Caco-2 (cell line): Measurements from ENCODE around the gene CDH11. TPM values are rescaled to one million over a fixed set of nuclear protein-coding genes. Genes with fewer than 3 reads are reported as not detected.

Experiments
- BruUV-seq: library from RNA; stranded (reverse); fragments of 400-500 nt; replicated peaks from 2 replicates; lab custom pipeline; 2021; lab: Mats Ljungman, UMichigan
- CTCF ChIA-PET: fragments of 300-600 bp; sonication (Branson Sonifier 250); formaldehyde crosslinking; loops from one replicate; lab custom pipeline; 2022; ENCODE audit warnings: antibody characterized with exemption; lab: Charles Lee
- POLR2A ChIA-PET: fragments of 300-600 bp; sonication (Branson Sonifier 250); formaldehyde crosslinking; loops from one replicate; lab custom pipeline; 2022; ENCODE audit warnings: antibody characterized with exemption; lab: Charles Lee
- DNase-seq, 2 experiments: peaks; one replicate each; pipeline versions ENCODE4 v3.0.0 to v3.0.0-alpha.2; 2020 to 2022
- H3K27me3 ChIP-seq: replicated peaks from 2 replicates; pipeline ENCODE4 v1.6.0; 2011; ENCODE audit warnings: low read length; ENCODE audit not compliant: control insufficient read depth, insufficient read depth
- H3K36me3 ChIP-seq: 2 replicates; pipeline ENCODE4 v1.5.1; 2011; ENCODE audit warnings: low read length; ENCODE audit not compliant: control insufficient read depth, insufficient read depth
- H3K4me1 ChIP-seq: fragments of 250-450 bp; sonication (Bioruptor Pico); 2 replicates; pipeline ENCODE4 v1.5.1; 2020; ENCODE audit warnings: mild to moderate bottlenecking
- H3K4me3 ChIP-seq: 2 replicates; pipeline ENCODE4 v1.5.1; 2011; ENCODE audit warnings: low read depth, mild to moderate bottlenecking, control low read depth, low read length
- H3K9me3 ChIP-seq: fragments of 250-450 bp; sonication (Bioruptor Pico); 2 replicates; pipeline ENCODE4 v1.5.1; 2020; ENCODE audit warnings: mild to moderate bottlenecking, moderate library complexity
- H3K27ac Mint-ChIP-seq: one replicate; pipeline ENCODE4 v1.8.0; 2022; ENCODE audit warnings: mixed read lengths; ENCODE audit not compliant: unreplicated experiment
- H3K27me3 Mint-ChIP-seq: one replicate; pipeline ENCODE4 v1.8.0; 2022; ENCODE audit warnings: mixed read lengths; ENCODE audit not compliant: insufficient read depth, unreplicated experiment
- H3K36me3 Mint-ChIP-seq: one replicate; pipeline ENCODE4 v1.8.0; 2022; ENCODE audit warnings: mild to moderate bottlenecking, mixed read lengths; ENCODE audit not compliant: insufficient read depth, unreplicated experiment
- H3K4me1 Mint-ChIP-seq: one replicate; pipeline ENCODE4 v1.8.0; 2022; ENCODE audit warnings: low read depth, mixed read lengths; ENCODE audit not compliant: unreplicated experiment
- H3K4me3 Mint-ChIP-seq: one replicate; pipeline ENCODE4 v1.8.0; 2022; ENCODE audit warnings: mild to moderate bottlenecking, moderate library complexity, mixed read lengths; ENCODE audit not compliant: unreplicated experiment
- H3K9me3 Mint-ChIP-seq: one replicate; pipeline ENCODE4 v1.8.0; 2022; ENCODE audit warnings: mixed read lengths; ENCODE audit not compliant: unreplicated experiment
- intact Hi-C: fragments of 100-400 bp; cut with micrococcal nuclease; formaldehyde crosslinking; loops from one replicate; pipeline ENCODE4 v1.10.0; 2022; ENCODE audit not compliant: unreplicated experiment
- total RNA-seq: library from RNA; stranded (reverse); gene quantifications from 2 replicates; pipeline ENCODE4 v1.2.3, GENCODE V29; 2022
- TF ChIP-seq, protein P1 (sequence below), 2 experiments: fragments of 200-600 bp in 1 of 2; IDR thresholded peaks; 1 replicate in 1 of 2; 2 replicates in 1 of 2; pipeline versions ENCODE4 v1.5.1 to v1.8.0; 2011 to 2022; ENCODE audit warnings: antibody characterized with exemption in 1 of 2, control low read depth in 1 of 2, inconsistent platforms in 1 of 2, low read depth in 1 of 2, low read length in 1 of 2, mild to moderate bottlenecking in 1 of 2, moderate library complexity in 1 of 2; ENCODE audit not compliant: insufficient read depth in 1 of 2, severe bottlenecking in 1 of 2, unreplicated experiment in 1 of 2

The CDH11 gene
- total RNA-seq, 1 experiment from 2014 or later, result not detected

DNA sequence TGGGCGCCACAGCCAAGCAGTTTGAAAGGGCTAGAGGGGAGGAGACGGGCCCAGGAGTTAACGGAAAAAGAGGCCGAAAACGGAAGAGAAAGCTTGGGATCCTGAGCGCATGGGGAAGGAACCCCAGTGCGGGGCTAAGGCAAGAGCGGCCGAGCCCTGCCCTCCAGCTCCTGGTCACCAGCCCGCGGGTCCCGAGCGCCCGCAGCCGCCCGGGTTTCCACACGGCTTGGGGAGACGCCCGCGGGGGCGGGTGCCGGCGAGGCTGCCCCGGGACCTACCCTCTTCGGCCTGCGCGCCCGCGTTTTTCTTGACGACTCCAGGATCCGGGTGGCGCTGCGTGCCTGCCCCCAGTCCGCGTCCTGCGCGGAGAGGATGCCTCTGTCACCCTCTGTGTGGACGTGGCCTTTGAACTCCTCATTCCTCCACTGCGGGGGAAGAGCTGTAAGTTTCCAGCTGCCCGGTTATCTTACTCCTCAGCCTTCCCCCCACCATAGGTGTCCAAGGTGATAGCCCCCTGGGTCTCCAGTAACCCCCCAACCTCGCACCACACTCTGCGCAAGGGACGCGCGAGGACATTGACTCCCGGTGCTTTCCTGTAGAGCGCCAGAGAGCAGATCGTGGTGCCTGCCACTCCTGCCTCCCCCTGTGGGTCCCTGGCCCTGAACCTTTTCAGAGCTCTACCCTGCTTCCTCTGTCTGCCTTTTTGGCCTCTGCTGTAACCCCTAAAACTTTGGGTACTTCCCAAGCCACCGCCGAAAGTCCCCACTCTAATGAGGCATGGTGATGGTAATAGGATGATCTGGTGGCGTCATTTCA is 1.7 kb upstream of the CDH11 start:
- BruUV-seq, result no TSS peak
- TF ChIP-seq, protein P1, sequence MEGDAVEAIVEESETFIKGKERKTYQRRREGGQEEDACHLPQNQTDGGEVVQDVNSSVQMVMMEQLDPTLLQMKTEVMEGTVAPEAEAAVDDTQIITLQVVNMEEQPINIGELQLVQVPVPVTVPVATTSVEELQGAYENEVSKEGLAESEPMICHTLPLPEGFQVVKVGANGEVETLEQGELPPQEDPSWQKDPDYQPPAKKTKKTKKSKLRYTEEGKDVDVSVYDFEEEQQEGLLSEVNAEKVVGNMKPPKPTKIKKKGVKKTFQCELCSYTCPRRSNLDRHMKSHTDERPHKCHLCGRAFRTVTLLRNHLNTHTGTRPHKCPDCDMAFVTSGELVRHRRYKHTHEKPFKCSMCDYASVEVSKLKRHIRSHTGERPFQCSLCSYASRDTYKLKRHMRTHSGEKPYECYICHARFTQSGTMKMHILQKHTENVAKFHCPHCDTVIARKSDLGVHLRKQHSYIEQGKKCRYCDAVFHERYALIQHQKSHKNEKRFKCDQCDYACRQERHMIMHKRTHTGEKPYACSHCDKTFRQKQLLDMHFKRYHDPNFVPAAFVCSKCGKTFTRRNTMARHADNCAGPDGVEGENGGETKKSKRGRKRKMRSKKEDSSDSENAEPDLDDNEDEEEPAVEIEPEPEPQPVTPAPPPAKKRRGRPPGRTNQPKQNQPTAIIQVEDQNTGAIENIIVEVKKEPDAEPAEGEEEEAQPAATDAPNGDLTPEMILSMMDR (IDR thresholded peaks at IDR 0.05; ENCODE audit: insufficient read depth in 1 of 2, low read depth in 1 of 2, low read length in 1 of 2, severe bottlenecking in 1 of 2, unreplicated experiment in 1 of 2), result no peak
- ChIA-PET POLR2A (no interaction called here), CTCF (no interaction called here)
- Mint-ChIP-seq H3K36me3 (no peaks in the 10 kb centered on the region), H3K4me3 (peak overlapping the region; percentile 71), H3K9me3 (no peaks in the 10 kb centered on the region), H3K27me3 (peaks cover 30% of the 10 kb centered on the region), H3K27ac (no peak overlapping the region), H3K4me1 (peaks cover 15% of the 10 kb centered on the region)
- Histone ChIP-seq H3K9me3 (no peaks in the 10 kb centered on the region), H3K4me3 (peak overlapping the region; percentile 1; the same call in 1 of the 2 replicates), H3K36me3 (no peaks in the 10 kb centered on the region; the same call in 1 of the 2 replicates), H3K4me1 (peaks cover 52% of the 10 kb centered on the region), H3K27me3 (peaks cover 2% of the 10 kb centered on the region)
- no peak for DNase-seq
- intact Hi-C loops, result loop anchor here (10.0 kb wide), 1 partner anchor 1151 kb away; no protein-coding TSS in a partner anchor

DNA sequence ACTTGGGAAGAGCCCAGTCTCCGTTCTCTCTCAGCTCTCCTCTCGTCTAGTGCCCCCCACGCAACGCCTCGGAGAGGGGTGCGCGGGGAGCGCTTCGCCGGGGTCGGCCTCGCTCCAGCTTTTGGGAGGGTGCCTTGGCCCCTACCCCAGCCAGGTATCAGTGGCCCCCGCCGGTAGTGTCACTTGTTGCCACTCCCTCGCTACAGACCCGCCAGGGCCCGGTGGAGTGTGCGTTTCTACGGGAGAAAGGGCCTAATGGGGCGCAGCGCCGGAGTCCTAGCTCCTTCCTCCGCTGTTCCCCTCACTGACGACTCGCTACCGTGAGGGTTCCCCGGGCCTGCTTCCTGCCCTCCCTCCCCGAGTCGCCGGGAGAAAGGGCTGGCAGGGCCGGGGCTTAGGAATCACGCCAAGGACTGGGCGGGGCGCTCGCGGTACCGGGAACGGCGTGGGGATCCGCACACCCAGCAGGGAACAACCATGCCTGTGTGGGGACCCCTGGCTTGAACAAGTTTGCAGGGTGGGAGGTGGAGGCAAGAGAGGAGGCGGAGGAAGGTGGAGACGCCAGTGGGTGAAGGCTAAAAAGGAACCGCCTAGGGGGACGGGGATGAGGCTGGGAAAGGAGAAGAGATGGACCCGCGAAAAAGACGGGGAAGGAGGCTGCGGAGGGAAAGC is 997 bp upstream of the CDH11 start:
- Mint-ChIP-seq H3K4me1 (peaks cover 15% of the 10 kb centered on the region), H3K4me3 (peak overlapping the region; percentile 71), H3K36me3 (no peaks in the 10 kb centered on the region), H3K27me3 (peaks cover 32% of the 10 kb centered on the region), H3K9me3 (no peaks in the 10 kb centered on the region), H3K27ac (no peak overlapping the region)
- H3K9me3 ChIP-seq, result no peaks in the 10 kb centered on the region
- intact Hi-C loops, result loop anchor here (10.0 kb wide), 1 partner anchor 1152 kb away; no protein-coding TSS in a partner anchor
- ChIA-PET CTCF (no interaction called here), POLR2A (no interaction called here)
- H3K4me1 ChIP-seq, result peaks cover 52% of the 10 kb centered on the region
- peaks cover 2% of the 10 kb centered on the region for H3K27me3 ChIP-seq
- DNase-seq, result peak in 1 of 2 experiments; percentile 5
- no peaks in the 10 kb centered on the region; the same call in 1 of the 2 replicates for H3K36me3 ChIP-seq
- TF ChIP-seq, protein P1 (IDR thresholded peaks at IDR 0.05; ENCODE audit: insufficient read depth in 1 of 2, low read depth in 1 of 2, low read length in 1 of 2, severe bottlenecking in 1 of 2, unreplicated experiment in 1 of 2), result no peak
- peak overlapping the region; percentile 1 for H3K4me3 ChIP-seq
- no TSS peak for BruUV-seq
